GM13977 (cell line): ENCODE data around the gene HTR4.

Experiments
- DNase-seq: peaks from one replicate; pipeline ENCODE4 v3.0.0; 2012; ENCODE audit warnings: low spot score
- CTCF ChIP-seq: IDR thresholded peaks from 2 replicates; pipeline ENCODE4 v1.5.1; 2012; ENCODE audit warnings: mild to moderate bottlenecking, control low read depth; ENCODE audit not compliant: insufficient read depth; ENCODE audit errors: extremely low read depth, missing control alignments
- in situ Hi-C: fragments of 300-500 bp; cut with MboI; formaldehyde crosslinking; loops from one replicate; pipeline ENCODE4 v1.12.0; 2022; ENCODE audit warnings: low sequenced_read_pairs, low pct_unique_long_range_greater_than_20kb, mixed read lengths, inconsistent platforms; ENCODE audit not compliant: unreplicated experiment

Gene HTR4

GRCh38 chr5:148445578-148445977 lies 208.7 kb downstream of the HTR4 start:
- no peak for TF ChIP-seq CTCF
- DNase-seq = no peak
- in situ Hi-C loops = no loop called here

GRCh38 chr5:148443998-148444397 lies 210.3 kb downstream of the HTR4 start:
- peak; percentile 50 for DNase-seq
- in situ Hi-C loops = no loop called here
- TF ChIP-seq CTCF = peak; percentile 63

DNA sequence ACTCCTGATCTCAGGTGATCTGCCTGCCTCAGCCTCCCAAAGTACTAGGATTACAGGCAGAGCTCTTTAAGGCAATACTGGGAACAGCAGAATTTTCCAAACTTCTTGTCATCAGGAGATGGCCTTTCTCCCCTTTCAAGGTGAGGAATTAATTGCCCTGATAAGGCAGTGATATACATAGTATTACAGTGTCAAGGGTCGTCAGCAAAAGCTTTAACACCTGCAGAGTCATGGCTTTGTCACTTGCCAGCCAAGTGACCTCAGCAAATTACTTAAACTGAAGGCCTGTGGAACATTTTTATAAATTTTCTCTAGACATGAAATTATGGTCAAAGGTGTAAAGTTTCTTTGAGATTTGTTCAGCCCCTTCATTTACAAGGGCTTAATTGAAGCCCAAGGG lies 211.1 kb downstream of the HTR4 start:
- in situ Hi-C loops = no loop called here
- TF ChIP-seq CTCF = no peak

DNA sequence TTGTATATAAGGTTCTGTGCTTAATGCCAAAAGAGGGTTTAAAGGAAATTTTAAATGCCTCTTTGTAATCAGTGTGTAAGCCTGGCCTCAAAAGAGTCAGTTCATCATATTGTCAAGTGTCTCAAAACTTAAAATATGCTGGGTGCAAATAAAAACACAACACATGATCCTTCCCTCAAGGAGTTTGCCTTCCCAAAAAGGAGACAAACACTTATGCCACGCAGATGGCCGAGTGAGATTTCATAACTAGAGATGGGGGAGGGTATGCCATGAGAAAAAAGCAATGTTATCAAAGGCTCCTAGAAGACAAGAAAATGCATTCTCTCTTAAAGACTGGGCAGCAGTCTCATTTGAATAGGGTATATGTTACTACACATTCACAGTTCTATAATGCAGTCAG lies 215.4 kb downstream of the HTR4 start:
- in situ Hi-C loops = no loop called here
- DNase-seq = no peak
- TF ChIP-seq CTCF = no peak

More for the DNA sequence above, 211.1 kb downstream of the HTR4 start:
- DNase-seq = no peak

GRCh38 chr5:148437249-148437648 lies 217.1 kb downstream of the HTR4 start:
- in situ Hi-C loops = no loop called here
- no peak for DNase-seq

GRCh38 chr5:148436029-148436428 lies 218.3 kb downstream of the HTR4 start:
- in situ Hi-C loops = no loop called here
- no peak for DNase-seq
- TF ChIP-seq CTCF = no peak

More at GRCh38 chr5:148437249-148437648, 217.1 kb downstream of the HTR4 start:
- no peak for TF ChIP-seq CTCF

DNA sequence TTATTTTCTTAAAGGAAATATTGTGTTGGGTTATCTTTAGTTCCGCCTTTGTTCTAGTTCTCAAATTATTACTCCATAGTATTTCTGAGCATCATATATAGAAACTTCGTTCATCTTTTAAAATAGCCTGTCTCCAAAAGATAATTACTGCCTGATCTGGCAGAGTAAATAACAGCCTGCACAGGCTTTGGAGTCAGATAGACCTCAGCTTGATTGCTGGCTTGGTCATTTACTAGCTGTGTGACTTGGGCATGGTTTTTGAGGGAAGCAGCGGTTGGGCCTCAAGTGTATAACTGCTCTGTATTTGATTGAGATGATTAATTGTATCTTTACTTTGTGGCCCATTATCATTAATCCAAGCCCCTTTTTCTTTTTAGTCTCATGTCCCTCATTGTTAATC lies 220.5 kb downstream of the HTR4 start:
- no peak for TF ChIP-seq CTCF
- in situ Hi-C loops = no loop called here
- no peak for DNase-seq
